B cell (primary cell): ENCODE measurements around the gene FAM76A. TPM values are rescaled to one million over a fixed set of nuclear protein-coding genes. Genes with fewer than 3 reads are reported as not detected.
"Not testable (repeated sequence)": the region's sequence is repeated elsewhere in the genome, so short reads cannot be mapped to it uniquely, and the experiment has no call there.

Experiments used
- ATAC-seq: fragments of 200-7000 bp; cut with Tn5 transposase; one replicate; pipeline ENCODE4 v1.10.0; 2021; ENCODE audit warnings: low read depth, mild to moderate bottlenecking, moderate number of reproducible peaks, moderate library complexity
- CTCF ChIA-PET: fragments of 350-600 bp; sonication (Branson Sonifier 250); formaldehyde crosslinking; loops from one replicate; lab custom pipeline; 2021; ENCODE audit warnings: antibody characterized with exemption, inconsistent platforms; lab: Charles Lee
- POLR2A ChIA-PET: fragments of 350-600 bp; sonication (Branson Sonifier 250); formaldehyde crosslinking; loops from one replicate; lab custom pipeline; 2021; ENCODE audit warnings: antibody characterized with exemption; lab: Charles Lee
- DNase-seq: peaks from one replicate; pipeline ENCODE4 v3.0.0; 2013
- H2AFZ ChIP-seq: 2 replicates; pipeline ENCODE4 v1.6.1; 2012; ENCODE audit warnings: mild to moderate bottlenecking, low read depth, low read length; ENCODE audit not compliant: insufficient read depth, poor library complexity, severe bottlenecking
- H3K27ac ChIP-seq, 2 donors: 1 replicate in 1 of 2; 2 replicates in 1 of 2; pipeline ENCODE4 v1.5.1; 2012 to 2013; ENCODE audit warnings: low read length in 2 of 2, mild to moderate bottlenecking in 2 of 2, moderate library complexity in 1 of 2
- H3K27me3 ChIP-seq, 4 experiments: fragments of 200-600 bp in 1 of 4; sonication (generic) in 1 of 4; replicated peaks in 1 of 4; 1 replicate in 2 of 4; 2 replicates in 2 of 4; pipeline versions ENCODE4 v1.6.1 to v1.7.0; 2013 to 2016; ENCODE audit warnings: low read length in 3 of 4, mild to moderate bottlenecking in 2 of 4, mixed read lengths in 1 of 4, moderate library complexity in 1 of 4; ENCODE audit not compliant: insufficient read depth in 4 of 4, control insufficient read depth in 3 of 4; ENCODE audit errors: control extremely low read depth in 1 of 4
- H3K36me3 ChIP-seq, 2 experiments: replicated peaks in 1 of 2; 1 replicate in 1 of 2; 2 replicates in 1 of 2; pipeline versions ENCODE4 v1.6.1 to v1.7.1; 2013; ENCODE audit warnings: low read length in 1 of 2; ENCODE audit not compliant: insufficient read depth in 2 of 2, control insufficient read depth in 1 of 2; ENCODE audit errors: control extremely low read depth in 1 of 2, extremely low read depth in 1 of 2
- H3K4me1 ChIP-seq, 2 donors: fragments of 200-600 bp in 1 of 2; sonication (generic) in 1 of 2; 1 replicate in 1 of 2; 2 replicates in 1 of 2; pipeline versions ENCODE4 v1.5.1 to v1.6.1; 2013 to 2017; ENCODE audit warnings: low read length in 2 of 2; ENCODE audit not compliant: control insufficient read depth in 2 of 2, insufficient read depth in 2 of 2
- H3K4me2 ChIP-seq: replicated peaks from 2 replicates; pipeline ENCODE3; 2012; ENCODE audit warnings: mild to moderate bottlenecking, low read depth, low read length; ENCODE audit not compliant: poor library complexity, severe bottlenecking
- H3K4me3 ChIP-seq, 5 experiments: fragments of 200-600 bp in 1 of 5; sonication (generic) in 1 of 5; 1 replicate in 3 of 5; 2 replicates in 2 of 5; pipeline versions ENCODE4 v1.5.1 to v1.7.0; 2011 to 2016; ENCODE audit warnings: low read length in 4 of 5, mild to moderate bottlenecking in 4 of 5, low read depth in 2 of 5, control low read depth in 1 of 5, moderate library complexity in 1 of 5; ENCODE audit not compliant: insufficient read depth in 1 of 5; ENCODE audit errors: control extremely low read depth in 1 of 5, extremely low read depth in 1 of 5
- H3K79me2 ChIP-seq: fragments of 200-600 bp; sonication (generic); one replicate; pipeline ENCODE4 v1.6.0; 2016; ENCODE audit warnings: low read length; ENCODE audit not compliant: control insufficient read depth, insufficient read depth
- H3K9ac ChIP-seq: fragments of 200-600 bp; sonication (generic); 2 replicates; pipeline ENCODE4 v1.6.1; 2017; ENCODE audit warnings: mild to moderate bottlenecking, low read length, moderate library complexity
- H3K9me3 ChIP-seq, 3 donors: one replicate each; pipeline versions ENCODE4 v1.6.1 to v1.7.1; 2013; ENCODE audit warnings: low read length in 2 of 3; ENCODE audit not compliant: control insufficient read depth in 2 of 3, insufficient read depth in 1 of 3; ENCODE audit errors: control extremely low read depth in 1 of 3
- H4K20me1 ChIP-seq: 2 replicates; pipeline ENCODE4 v1.6.0; 2012; ENCODE audit warnings: mild to moderate bottlenecking, low read length; ENCODE audit not compliant: insufficient read depth, control insufficient read depth, poor library complexity, severe bottlenecking
- H3K27ac Mint-ChIP-seq: one replicate; pipeline ENCODE4 v1.8.0; 2021; ENCODE audit warnings: mixed read lengths
- H3K27me3 Mint-ChIP-seq: one replicate; pipeline ENCODE4 v1.8.0; 2021; ENCODE audit warnings: mixed read lengths
- H3K4me1 Mint-ChIP-seq: one replicate; pipeline ENCODE4 v1.8.0; 2021; ENCODE audit warnings: mixed read lengths
- H3K4me3 Mint-ChIP-seq: one replicate; pipeline ENCODE4 v1.8.0; 2021; ENCODE audit warnings: mixed read lengths
- H3K9me3 Mint-ChIP-seq: one replicate; pipeline ENCODE4 v1.8.0; 2022; ENCODE audit warnings: mixed read lengths; ENCODE audit not compliant: insufficient read depth
- CTCF ChIP-seq: fragments of 200-600 bp; IDR thresholded peaks from one replicate; pipeline ENCODE4 v1.8.0; 2022; ENCODE audit warnings: antibody characterized with exemption, mild to moderate bottlenecking
- EZH2 ChIP-seq: IDR thresholded peaks from 2 replicates; pipeline ENCODE4 v1.6.1; 2012; ENCODE audit warnings: borderline replicate concordance, low read depth, mild to moderate bottlenecking, moderate library complexity, low read length; ENCODE audit not compliant: insufficient read depth, poor library complexity, severe bottlenecking
- WGBS: methylation state at CpG from one replicate; pipeline ENCODE4 v1.1.5; 2013; ENCODE audit warnings: missing lambda C conversion rate; ENCODE audit not compliant: insufficient coverage; 5-methylcytosine and 5-hydroxymethylcytosine counted together
- intact Hi-C: fragments of 100-400 bp; cut with micrococcal nuclease; formaldehyde crosslinking; loops from one replicate; pipeline ENCODE4 v1.10.0; 2022
- polyA plus RNA-seq: library from polyadenylated mRNA; depleted of rRNA; stranded (reverse); fragments of >200 nt; gene quantifications from 2 replicates; pipeline ENCODE4 v1.2.3, GENCODE V29; 2012
- total RNA-seq, 2 donors: library from RNA; stranded (reverse); fragments of 120-200 nt in 1 of 2; gene quantifications; 1 replicate in 1 of 2; 2 replicates in 1 of 2; pipeline versions ENCODE4 v1.2.3 to v1.2.4, GENCODE V29; 2013 to 2022

The FAM76A gene
- total and polyA plus RNA-seq, 2 donors (not counting 1 experiment from before 2014, with no cell fraction given): 11.7 to 25.0 TPM

DNA sequence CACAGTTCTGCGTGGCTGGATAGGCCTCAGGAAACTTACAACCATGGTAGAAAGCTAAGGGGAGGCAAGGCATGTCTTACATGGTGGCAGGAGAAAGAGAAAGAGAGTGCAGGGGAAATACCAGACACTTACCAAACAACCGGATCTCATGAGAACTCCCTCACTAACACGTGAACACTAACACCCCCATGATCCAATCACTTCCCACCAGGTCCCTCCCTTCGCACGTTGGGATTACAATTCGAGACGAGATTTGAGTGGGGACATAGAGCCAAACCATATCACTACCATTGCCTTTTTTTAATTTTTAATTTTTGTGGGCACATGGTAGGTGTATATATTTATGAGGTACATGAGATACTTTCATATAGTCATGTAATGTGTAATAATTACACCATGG, 81.0 kb downstream of the FAM76A start:
- intact Hi-C loops: no loop called here
- TF ChIP-seq CTCF (no peak), EZH2 (no peak)
- Histone ChIP-seq H3K36me3 (peaks cover 0 to 33% of the 10 kb centered on the region in 2 experiments), H3K27ac (no peak overlapping the region), H2AFZ (no peak overlapping the region), H3K27me3 (no peaks in the 10 kb centered on the region), H4K20me1 (no peaks in the 10 kb centered on the region), H3K4me3 (no peak overlapping the region), H3K9ac (no peak overlapping the region), H3K9me3 (no peaks in the 10 kb centered on the region), H3K4me2 (no peak overlapping the region), H3K79me2 (no peaks in the 10 kb centered on the region), H3K4me1 (no peaks in the 10 kb centered on the region)
- no peaks in the 10 kb centered on the region for H3K27me3 Mint-ChIP-seq
- ATAC-seq: no peak
- no peaks in the 10 kb centered on the region for H3K4me1 Mint-ChIP-seq
- CTCF ChIA-PET: no interaction called here
- no peaks in the 10 kb centered on the region for H3K9me3 Mint-ChIP-seq
- DNase-seq: no peak
- no CpG with 5 or more reads among the region's 7 CpGs for WGBS
- H3K27ac Mint-ChIP-seq: no peak overlapping the region
- H3K4me3 Mint-ChIP-seq: no peak overlapping the region
- POLR2A ChIA-PET: no interaction called here

DNA sequence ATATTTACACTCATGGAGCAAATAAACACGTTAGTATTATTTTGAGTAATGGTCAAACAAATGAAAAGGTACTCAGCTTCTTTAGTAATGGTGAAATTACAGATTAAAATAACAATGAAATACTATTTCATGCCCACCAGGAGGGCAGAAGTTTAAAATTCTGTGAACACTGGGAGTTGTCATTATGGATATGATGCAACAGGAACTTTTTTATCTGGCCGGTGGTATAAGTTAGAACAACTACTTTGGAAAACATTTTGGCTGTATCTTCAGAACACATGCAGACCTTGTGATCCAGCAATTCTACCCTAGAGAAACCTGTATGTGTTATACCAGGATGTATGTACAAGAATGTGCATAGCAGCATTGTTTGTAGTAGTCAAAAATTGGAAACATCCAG, 81.6 kb downstream of the FAM76A start:
- Histone ChIP-seq H3K79me2 (no peaks in the 10 kb centered on the region), H3K4me3 (no peak overlapping the region), H3K4me2 (no peak overlapping the region), H3K36me3 (peaks cover 0 to 31% of the 10 kb centered on the region in 2 experiments), H3K9ac (no peak overlapping the region), H2AFZ (no peak overlapping the region), H3K4me1 (no peaks in the 10 kb centered on the region), H3K27me3 (no peaks in the 10 kb centered on the region), H3K27ac (no peak overlapping the region), H4K20me1 (no peaks in the 10 kb centered on the region), H3K9me3 (no peaks in the 10 kb centered on the region)
- TF ChIP-seq CTCF (no peak), EZH2 (no peak)
- no peak overlapping the region for H3K27ac Mint-ChIP-seq
- CTCF ChIA-PET: no interaction called here
- H3K4me3 Mint-ChIP-seq: no peak overlapping the region
- DNase-seq: no peak
- ATAC-seq: no peak
- WGBS: no CpG with 5 or more reads among the region's 2 CpGs
- intact Hi-C loops: no loop called here
- no peaks in the 10 kb centered on the region for H3K4me1 Mint-ChIP-seq
- no peaks in the 10 kb centered on the region for H3K9me3 Mint-ChIP-seq
- no peaks in the 10 kb centered on the region for H3K27me3 Mint-ChIP-seq
- POLR2A ChIA-PET: no interaction called here

DNA sequence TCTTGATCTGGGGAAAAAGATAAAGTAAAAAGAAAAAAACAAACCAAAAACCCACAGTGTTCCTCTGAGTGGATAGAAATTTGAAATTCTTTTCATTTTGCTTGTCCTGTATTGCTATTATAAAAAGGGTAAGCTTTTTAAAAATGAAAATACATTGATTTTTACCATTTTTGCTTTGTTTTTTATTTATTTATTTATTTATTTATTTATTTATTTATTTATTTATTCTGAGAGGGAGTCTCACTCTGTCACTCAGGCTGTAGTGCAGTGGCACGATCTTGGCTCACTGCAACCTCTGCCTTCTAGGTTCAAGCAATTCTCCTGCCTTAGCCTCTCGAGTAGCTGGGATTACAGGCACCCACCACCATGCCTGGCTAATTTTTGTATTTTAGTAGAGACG, 82.4 kb downstream of the FAM76A start:
- H3K27ac Mint-ChIP-seq, H3K4me1 Mint-ChIP-seq, H3K27me3 ChIP-seq, H3K4me1 ChIP-seq, intact Hi-C loops, H3K27ac ChIP-seq, POLR2A ChIA-PET, H2AFZ ChIP-seq, H3K27me3 Mint-ChIP-seq, H3K79me2 ChIP-seq, H3K9ac ChIP-seq, CTCF ChIA-PET, H3K9me3 Mint-ChIP-seq, H3K9me3 ChIP-seq, H3K4me3 Mint-ChIP-seq, H3K4me3 ChIP-seq, H4K20me1 ChIP-seq, H3K4me2 ChIP-seq, ATAC-seq, DNase-seq: not testable (repeated sequence)
- no CpG with 5 or more reads among the region's 3 CpGs for WGBS
- H3K36me3 ChIP-seq: peaks cover under 1 to 31% of the 10 kb centered on the region in 2 experiments
